GM21367 (cell line): Measurements from ENCODE around the gene ASCL1.

Source experiments
- ATAC-seq: cut with Tn5 transposase; IDR thresholded peaks from one replicate; pipeline ENCODE4 v1.9.1; 2021; ENCODE audit not compliant: unreplicated experiment

The ASCL1 gene

GRCh38 chr12:102957339-102958050 is at the start of gene ASCL1:
ASCL1 (plus strand) TSS chr12:102957674; CDS start chr12:102958245, 571 bp downstream.
- no peak for ATAC-seq

GRCh38 chr12:102907918-102908317 is 49.6 kb upstream of the ASCL1 start:
- ATAC-seq = no peak

DNA sequence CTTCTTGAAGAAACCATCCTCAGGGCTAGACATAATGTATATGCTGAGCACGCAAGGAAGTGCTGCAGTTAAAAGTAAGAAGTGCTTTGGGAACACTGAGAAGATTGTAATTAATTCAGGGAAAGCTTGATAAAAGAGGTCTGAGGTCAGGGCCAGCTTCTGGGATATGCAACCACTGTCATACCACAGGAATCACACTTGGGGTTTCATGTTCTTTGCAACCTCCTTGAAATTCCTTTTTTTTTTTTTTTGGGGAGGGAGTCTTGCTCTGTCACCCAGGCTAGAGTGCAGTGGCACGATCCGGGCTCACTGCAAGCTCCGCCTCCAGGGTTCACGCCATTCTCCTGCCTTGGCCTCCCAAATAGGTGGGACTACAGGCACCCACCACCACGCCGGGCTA is 47.3 kb upstream of the ASCL1 start:
- ATAC-seq = no peak

GRCh38 chr12:102910792-102911191 is 46.7 kb upstream of the ASCL1 start:
- no peak for ATAC-seq

DNA sequence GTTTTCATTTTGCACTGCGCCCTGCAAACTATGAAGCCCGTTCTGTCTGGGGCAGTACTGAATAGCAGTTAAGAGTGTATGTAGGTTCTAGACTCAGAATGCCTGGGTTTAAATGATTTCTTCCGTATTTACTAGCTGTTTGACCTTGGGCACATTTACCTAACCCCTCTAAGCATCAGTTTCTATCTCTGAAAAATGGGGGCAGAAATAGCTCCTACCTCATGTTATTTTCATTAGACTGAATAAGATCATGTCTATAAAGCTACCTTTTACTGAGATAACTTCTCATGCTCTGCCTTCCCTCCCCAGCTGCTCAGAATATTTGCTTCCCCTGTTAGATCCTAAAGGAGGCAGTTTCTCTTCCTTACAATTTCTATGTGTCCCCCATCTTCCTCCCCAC is 46.2 kb upstream of the ASCL1 start:
- ATAC-seq = no peak

DNA sequence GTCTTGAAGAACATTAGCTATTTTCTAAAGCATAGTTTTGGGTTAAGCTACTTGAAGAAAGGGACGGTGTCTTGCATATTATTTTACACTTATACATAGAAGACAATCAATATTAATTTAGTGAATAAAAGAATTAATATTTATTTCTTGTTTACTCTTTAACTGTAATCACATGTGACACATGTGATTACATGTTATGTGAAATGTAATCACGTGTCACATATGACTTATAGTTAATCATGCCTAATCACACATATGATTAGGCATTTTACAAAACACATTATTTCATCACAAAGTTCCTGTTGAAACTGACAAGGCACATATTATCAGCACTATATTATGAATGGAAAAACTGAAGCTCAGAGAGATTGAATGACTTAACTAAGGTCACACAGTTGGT is 45.2 kb upstream of the ASCL1 start:
- ATAC-seq = no peak

- ATAC-seq = no peak
These were observed 43.8 kb upstream of the ASCL1 start for GRCh38 chr12:102913453-102914226.

DNA sequence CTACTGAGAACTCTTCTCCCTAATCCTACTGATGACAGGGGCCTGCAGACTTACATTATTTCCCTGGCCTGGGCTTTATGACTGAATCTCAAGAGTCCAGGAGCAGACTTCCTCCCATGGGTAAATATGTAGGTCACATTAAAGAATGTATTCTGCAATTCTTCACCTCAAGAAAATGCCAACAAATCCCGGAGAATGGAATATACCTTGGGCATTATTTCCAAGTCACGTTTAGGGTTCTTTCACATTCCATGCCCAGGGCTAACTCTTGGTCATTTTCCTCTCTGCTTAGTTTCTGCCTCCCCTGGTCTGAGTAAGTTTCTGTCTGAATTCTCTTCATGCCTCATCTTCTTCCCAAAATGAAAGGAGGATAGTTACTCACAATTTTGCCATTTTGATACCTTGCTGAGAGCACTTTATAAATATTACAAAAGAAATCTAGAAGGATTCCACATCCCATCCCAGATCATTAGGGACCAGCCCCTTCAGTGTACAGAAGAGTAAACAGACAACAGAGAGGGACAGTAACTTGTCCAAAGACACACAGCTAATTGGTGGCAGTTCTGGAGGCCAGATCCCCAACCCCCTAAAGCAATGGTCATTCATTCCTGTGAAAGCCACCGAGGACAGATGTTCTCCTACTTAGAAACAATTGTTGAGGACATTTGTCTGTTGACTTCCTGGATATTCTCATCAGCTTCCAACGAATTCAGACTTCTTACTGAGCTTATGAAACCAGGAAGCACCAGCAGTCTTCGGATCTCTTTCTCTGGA is 41.0 kb upstream of the ASCL1 start:
- no peak for ATAC-seq

DNA sequence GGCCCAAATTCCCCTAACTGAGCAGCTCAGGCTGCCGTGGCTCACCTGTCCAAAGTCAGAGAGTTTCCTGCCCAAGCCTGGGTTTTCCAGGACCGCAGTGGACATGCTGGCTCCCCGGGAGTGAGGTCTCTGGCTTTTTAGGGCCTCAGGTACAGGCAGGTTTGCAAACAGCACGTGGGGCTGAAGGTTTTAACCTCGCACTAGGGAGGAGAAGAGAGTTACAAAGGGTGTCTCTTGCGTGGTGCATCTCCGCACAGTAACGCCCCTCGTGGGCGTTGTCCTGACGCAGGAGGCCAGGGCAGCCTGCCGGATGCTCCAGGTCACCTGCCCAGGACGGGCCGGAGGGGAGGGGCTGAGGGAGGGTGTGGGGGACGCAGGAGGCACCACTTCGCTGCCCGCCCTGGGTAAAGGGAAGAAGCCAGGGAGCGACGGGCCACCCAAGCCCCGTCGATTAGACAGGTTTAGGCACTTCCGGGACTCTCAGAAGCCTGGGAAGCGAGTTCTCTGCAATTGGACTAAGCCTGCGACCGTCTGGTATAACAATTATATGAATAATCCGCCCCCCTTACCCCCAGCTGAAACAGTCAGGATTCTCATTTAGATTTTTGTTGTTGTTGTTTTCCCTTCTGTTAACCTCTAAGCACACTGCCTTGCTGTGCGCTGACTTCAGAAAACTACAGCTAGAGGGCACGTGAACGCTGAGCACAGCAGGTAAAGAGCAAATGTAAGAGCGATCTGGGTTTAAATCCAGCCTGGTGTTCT is 40.3 kb upstream of the ASCL1 start, which contains the start of gene PAH:
Gene PAH (minus strand): TSS at position 219 of the 762 bp plus-strand sequence. CDS start 114 bp downstream, at position 105.
- peak; percentile 59 for ATAC-seq

- ATAC-seq = no peak
These were observed 38.6 kb upstream of the ASCL1 start for GRCh38 chr12:102918840-102919239.

DNA sequence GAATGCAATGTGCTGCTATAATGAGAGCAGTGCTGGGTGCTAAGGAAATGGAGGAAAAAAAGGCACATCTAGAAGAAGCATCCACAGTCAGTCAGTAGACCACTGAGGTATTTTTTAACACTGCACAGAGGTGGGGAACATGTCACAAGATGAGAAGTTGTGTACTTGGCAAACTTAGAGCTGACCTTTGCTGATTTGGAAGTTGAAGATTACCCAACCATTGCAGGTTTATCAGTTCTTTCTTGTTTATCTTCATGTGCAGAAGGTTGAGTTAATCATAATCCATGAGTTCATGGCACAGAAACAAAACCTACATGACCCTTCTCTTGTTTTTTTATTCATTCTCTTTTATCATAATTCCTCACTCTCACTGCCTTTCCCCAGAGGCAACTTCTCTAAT is 37.2 kb upstream of the ASCL1 start:
- no peak for ATAC-seq

- ATAC-seq = no peak
These were observed 36.2 kb upstream of the ASCL1 start for GRCh38 chr12:102921240-102921639.

DNA sequence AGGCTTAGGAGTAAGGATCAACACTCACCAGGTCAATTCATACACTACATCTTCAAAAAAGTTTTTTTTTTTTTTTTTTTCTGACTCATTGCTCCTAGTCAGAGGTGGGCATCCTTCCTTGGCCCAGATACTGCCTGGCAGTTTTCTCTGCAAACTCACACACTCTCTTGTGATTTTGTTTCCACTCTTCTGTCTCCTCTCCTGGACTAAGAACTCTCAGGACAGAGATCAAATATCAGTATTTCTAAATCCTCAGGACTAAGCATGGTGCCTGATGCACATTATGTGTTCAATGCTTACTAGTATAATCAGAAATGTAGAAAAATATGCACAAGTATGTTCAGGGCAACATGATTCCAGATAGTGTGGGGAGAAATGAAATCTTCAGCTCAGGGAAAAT is 30.3 kb upstream of the ASCL1 start:
- no peak for ATAC-seq

DNA sequence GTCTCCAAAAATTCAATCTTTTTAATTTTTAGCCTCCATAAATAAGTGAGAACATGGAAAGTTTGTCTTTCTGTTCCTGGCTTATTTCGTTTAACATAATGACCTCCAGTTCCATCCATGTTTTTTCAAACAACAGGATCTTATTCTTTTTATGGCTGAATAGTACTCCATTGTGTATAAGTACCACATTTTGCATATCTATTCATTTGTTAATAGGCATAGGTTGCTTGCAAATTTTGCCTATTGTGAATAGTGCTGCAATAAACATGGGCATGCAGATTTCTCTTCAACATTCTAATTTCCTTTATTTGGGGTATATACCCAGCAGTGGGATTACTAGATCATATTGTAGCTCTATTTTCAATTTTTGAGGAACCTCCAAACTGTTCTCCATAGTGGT is 24.3 kb upstream of the ASCL1 start:
- no peak for ATAC-seq

- no peak for ATAC-seq
These were observed 18.4 kb upstream of the ASCL1 start for GRCh38 chr12:102939059-102939458.

DNA sequence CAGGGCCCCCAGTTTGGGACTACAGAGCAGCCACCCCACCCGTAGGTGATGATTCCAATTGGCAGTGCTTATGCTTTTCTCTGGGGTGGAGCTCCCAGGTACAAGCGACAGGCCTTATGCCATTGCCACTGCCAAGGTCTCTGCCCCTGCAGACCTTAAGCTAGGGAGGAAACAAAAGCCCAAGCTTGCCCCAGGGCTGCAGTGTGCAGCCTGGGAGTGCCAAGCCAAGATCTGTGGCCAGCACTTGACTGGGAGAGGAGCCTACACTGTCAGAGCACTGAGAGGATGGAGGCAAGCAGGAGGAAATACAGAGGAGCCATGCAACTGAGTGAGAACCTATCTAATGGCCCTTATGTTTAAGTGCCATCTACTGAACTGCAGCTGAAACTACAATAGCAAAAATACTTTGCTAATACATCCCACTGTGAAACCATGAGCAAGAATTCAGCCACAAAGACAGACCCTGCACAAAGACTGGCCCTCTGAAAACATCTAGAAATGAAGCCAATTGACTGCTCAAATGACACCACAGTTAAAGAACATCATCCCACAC is 17.7 kb upstream of the ASCL1 start:
- ATAC-seq = no peak

GRCh38 chr12:102946042-102946441 is 11.4 kb upstream of the ASCL1 start:
- no peak for ATAC-seq

DNA sequence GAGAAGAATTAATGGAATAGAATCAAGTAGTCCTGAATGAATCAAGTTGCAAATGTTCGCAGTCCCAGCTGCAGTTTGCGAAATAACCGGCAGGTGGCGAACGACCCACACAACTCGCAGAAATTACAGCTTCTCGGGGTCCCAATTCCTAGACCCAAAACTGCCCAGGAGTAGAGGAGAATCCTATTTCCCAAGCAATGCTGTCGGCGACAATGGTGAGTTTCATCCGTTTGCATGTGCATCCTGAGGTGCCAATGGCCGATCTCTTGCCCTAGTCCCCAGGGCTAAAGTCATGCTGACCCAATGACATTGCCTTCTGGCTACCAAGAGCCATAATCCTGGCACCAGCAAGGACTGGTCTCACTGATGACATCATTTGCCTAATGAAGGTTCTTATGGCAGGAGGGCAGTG is 8.5 kb upstream of the ASCL1 start:
- no peak for ATAC-seq

- ATAC-seq = no peak
These were observed 7.1 kb upstream of the ASCL1 start for GRCh38 chr12:102950107-102950949.
